ENCODE results near the gene KCNIP4. TPM values are rescaled to one million over a fixed set of nuclear protein-coding genes. Genes with fewer than 3 reads are reported as not detected.

KCNIP4 gene
- total and polyA plus RNA-seq, 10 of the 15 experiments (the other 5 are each of a cell fraction or from before 2014, with no cell fraction given), result 0.03 to 0.23 (median 0.13) TPM; not detected in 7

DNA sequence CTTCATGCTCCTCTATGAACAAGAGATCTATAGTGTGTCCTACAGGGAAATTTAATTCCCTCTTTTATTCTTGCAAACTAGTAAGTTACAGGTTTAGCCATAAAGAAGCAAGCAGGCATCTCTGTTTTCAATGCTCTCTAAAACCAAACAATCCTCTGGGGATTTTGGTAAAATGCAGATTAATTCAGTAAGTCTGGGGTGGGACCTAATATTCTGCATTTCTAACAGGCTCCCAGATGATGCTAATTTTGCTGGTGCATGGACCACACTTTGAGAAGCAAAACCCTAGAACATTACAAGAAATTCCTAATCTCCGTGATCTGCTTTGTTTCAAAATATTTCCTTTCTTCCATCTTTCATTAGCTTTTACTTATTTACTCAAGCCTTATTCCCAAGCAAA lies 903.5 kb downstream of the KCNIP4 start:
- H3K4me2 ChIP-seq (ENCODE audit: control insufficient read depth, insufficient read depth), result no peak overlapping the region
- FAIRE-seq (no peak), ATAC-seq (no peak), DNase-seq (ENCODE audit: low read depth, low spot score) (no peak)
- intact Hi-C loops (cut with micrococcal nuclease; ENCODE audit: unreplicated experiment), result no loop called here
- no peaks in the 10 kb centered on the region for H3K36me3 ChIP-seq (ENCODE audit: control insufficient read depth in 2 of 2, insufficient read depth in 2 of 2, low read length in 1 of 2)
- 33% methylated on average over 1 of the region's 1 CpG for WGBS (ENCODE audit: insufficient coverage, insufficient replicate concordance, low lambda C conversion rate, missing lambda C conversion rate)
- TF ChIP-seq NR2C1 (IDR thresholded peaks at IDR 0.05) (no peak), FOXM1 (IDR thresholded peaks at IDR 0.05; ENCODE audit: low read depth, low read length) (no peak), RELA (IDR thresholded peaks at IDR 0.05; ENCODE audit: borderline replicate concordance, partially characterized antibody) (no peak), ZZZ3 (IDR thresholded peaks at IDR 0.05; ENCODE audit: control insufficient read depth, insufficient read length, low read depth) (no peak), SIX5 (IDR thresholded peaks at IDR 0.05; ENCODE audit: low read depth, low read length, severe bottlenecking) (no peak), EP300 (IDR thresholded peaks at IDR 0.05; ENCODE audit: borderline replicate concordance in 1 of 2, control insufficient read depth in 1 of 2, low read depth in 2 of 2, low read length in 2 of 2) (no peak), MYC (IDR thresholded peaks at IDR 0.05; ENCODE audit: insufficient read depth, insufficient read length, insufficient replicate concordance, low read length, severe bottlenecking) (no peak), SUPT20H (IDR thresholded peaks at IDR 0.05; ENCODE audit: borderline replicate concordance, control insufficient read depth, low read depth, low read length) (no peak), SIN3A (IDR thresholded peaks at IDR 0.05; ENCODE audit: low read depth, low read length) (no peak), KAT2A (conservative IDR thresholded peaks at IDR 0.05; ENCODE audit: control insufficient read depth, low read depth, low read length) (no peak), JUND (IDR thresholded peaks at IDR 0.05; ENCODE audit: low read depth, low read length) (no peak), SPI1 (IDR thresholded peaks at IDR 0.05; ENCODE audit: borderline replicate concordance, insufficient read depth, low read depth, low read length) (no peak), ASH2L (IDR thresholded peaks at IDR 0.05; ENCODE audit: borderline replicate concordance, low read depth) (no peak), ZNF384 (IDR thresholded peaks at IDR 0.05; ENCODE audit: borderline replicate concordance, low read depth, low read length) (no peak)
- TF ChIP-seq, protein P1, sequence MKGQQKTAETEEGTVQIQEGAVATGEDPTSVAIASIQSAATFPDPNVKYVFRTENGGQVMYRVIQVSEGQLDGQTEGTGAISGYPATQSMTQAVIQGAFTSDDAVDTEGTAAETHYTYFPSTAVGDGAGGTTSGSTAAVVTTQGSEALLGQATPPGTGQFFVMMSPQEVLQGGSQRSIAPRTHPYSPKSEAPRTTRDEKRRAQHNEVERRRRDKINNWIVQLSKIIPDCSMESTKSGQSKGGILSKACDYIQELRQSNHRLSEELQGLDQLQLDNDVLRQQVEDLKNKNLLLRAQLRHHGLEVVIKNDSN (IDR thresholded peaks at IDR 0.05; ENCODE audit: borderline replicate concordance, extremely low read length, insufficient read depth, low read depth, low read length), result no peak
- TF ChIP-seq, protein P2, sequence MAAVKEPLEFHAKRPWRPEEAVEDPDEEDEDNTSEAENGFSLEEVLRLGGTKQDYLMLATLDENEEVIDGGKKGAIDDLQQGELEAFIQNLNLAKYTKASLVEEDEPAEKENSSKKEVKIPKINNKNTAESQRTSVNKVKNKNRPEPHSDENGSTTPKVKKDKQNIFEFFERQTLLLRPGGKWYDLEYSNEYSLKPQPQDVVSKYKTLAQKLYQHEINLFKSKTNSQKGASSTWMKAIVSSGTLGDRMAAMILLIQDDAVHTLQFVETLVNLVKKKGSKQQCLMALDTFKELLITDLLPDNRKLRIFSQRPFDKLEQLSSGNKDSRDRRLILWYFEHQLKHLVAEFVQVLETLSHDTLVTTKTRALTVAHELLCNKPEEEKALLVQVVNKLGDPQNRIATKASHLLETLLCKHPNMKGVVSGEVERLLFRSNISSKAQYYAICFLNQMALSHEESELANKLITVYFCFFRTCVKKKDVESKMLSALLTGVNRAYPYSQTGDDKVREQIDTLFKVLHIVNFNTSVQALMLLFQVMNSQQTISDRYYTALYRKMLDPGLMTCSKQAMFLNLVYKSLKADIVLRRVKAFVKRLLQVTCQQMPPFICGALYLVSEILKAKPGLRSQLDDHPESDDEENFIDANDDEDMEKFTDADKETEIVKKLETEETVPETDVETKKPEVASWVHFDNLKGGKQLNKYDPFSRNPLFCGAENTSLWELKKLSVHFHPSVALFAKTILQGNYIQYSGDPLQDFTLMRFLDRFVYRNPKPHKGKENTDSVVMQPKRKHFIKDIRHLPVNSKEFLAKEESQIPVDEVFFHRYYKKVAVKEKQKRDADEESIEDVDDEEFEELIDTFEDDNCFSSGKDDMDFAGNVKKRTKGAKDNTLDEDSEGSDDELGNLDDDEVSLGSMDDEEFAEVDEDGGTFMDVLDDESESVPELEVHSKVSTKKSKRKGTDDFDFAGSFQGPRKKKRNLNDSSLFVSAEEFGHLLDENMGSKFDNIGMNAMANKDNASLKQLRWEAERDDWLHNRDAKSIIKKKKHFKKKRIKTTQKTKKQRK (IDR thresholded peaks at IDR 0.05; ENCODE audit: low read depth, low read length), result no peak
- TF ChIP-seq, protein P3, sequence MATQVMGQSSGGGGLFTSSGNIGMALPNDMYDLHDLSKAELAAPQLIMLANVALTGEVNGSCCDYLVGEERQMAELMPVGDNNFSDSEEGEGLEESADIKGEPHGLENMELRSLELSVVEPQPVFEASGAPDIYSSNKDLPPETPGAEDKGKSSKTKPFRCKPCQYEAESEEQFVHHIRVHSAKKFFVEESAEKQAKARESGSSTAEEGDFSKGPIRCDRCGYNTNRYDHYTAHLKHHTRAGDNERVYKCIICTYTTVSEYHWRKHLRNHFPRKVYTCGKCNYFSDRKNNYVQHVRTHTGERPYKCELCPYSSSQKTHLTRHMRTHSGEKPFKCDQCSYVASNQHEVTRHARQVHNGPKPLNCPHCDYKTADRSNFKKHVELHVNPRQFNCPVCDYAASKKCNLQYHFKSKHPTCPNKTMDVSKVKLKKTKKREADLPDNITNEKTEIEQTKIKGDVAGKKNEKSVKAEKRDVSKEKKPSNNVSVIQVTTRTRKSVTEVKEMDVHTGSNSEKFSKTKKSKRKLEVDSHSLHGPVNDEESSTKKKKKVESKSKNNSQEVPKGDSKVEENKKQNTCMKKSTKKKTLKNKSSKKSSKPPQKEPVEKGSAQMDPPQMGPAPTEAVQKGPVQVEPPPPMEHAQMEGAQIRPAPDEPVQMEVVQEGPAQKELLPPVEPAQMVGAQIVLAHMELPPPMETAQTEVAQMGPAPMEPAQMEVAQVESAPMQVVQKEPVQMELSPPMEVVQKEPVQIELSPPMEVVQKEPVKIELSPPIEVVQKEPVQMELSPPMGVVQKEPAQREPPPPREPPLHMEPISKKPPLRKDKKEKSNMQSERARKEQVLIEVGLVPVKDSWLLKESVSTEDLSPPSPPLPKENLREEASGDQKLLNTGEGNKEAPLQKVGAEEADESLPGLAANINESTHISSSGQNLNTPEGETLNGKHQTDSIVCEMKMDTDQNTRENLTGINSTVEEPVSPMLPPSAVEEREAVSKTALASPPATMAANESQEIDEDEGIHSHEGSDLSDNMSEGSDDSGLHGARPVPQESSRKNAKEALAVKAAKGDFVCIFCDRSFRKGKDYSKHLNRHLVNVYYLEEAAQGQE (IDR thresholded peaks at IDR 0.05; ENCODE audit: low read depth, low read length), result no peak
- in situ Hi-C loops (cut with MboI), result no loop called here
- no peaks in the 10 kb centered on the region; the same call in 2 of the 3 replicates for H3K9me3 ChIP-seq (replicated peaks; ENCODE audit: control insufficient read depth, insufficient read depth, low read length)
- no peaks in the 10 kb centered on the region for H3K4me1 ChIP-seq (ENCODE audit: control insufficient read depth, insufficient read depth, low read length)
- H3K79me2 ChIP-seq (ENCODE audit: control insufficient read depth, insufficient read depth, low read length), result no peaks in the 10 kb centered on the region
- no peaks in the 10 kb centered on the region for H3K27me3 ChIP-seq (replicated peaks in 1 of 2; ENCODE audit: control insufficient read depth in 2 of 2, insufficient read depth in 2 of 2, low read length in 1 of 2)
- H3K4me3 ChIP-seq, result no peak overlapping the region
- no peak overlapping the region for H3K27ac ChIP-seq (ENCODE audit: control insufficient read depth, insufficient read depth)
- ChIA-PET SMC1A (ENCODE audit: uncharacterized antibody, unreplicated experiment) (no interaction called here), POLR2A (no interaction called here), CTCF (no interaction called here), RAD21 (ENCODE audit: unreplicated experiment) (no interaction called here)
- H2AFZ ChIP-seq (ENCODE audit: control insufficient read depth, low read depth, low read length), result no peak overlapping the region
- no TSS peak for BruUV-seq (replicated peaks)
- H3K9ac ChIP-seq (ENCODE audit: control insufficient read depth, insufficient read depth, low read length), result no peak overlapping the region
- no peaks in the 10 kb centered on the region for H4K20me1 ChIP-seq (ENCODE audit: control insufficient read depth, insufficient read depth)

Data from GM12878 (cell line).